Gastrocnemius medialis (tissue), 4 donors: ENCODE measurements around the gene SUGP2.

Source experiments
- CTCF ChIP-seq, 5 experiments: fragments of 450-650 bp in 3 of 5; fragments of 200-600 bp in 2 of 5; sonication (generic) in 2 of 5; IDR thresholded peaks in 4 of 5; conservative IDR thresholded peaks in 1 of 5; 1 replicate in 4 of 5; 2 replicates in 1 of 5; pipeline ENCODE4 v1.5.1; 2016 to 2019; ENCODE audit warnings: antibody characterized with exemption in 5 of 5, mild to moderate bottlenecking in 3 of 5, moderate library complexity in 3 of 5
- POLR2A ChIP-seq, 2 donors: fragments of 450-650 bp; IDR thresholded peaks; one replicate each; pipeline ENCODE4 v1.6.1; 2017; ENCODE audit warnings: antibody characterized with exemption in 2 of 2, mild to moderate bottlenecking in 2 of 2, moderate library complexity in 2 of 2

GRCh38 chr19:19025861-19026260 is 7.5 kb downstream of the SUGP2 start:
- no peak for TF ChIP-seq POLR2A (IDR thresholded peaks at IDR 0.05)
- no peak for TF ChIP-seq CTCF (IDR thresholded peaks at IDR 0.05 in 4 of 5, conservative IDR thresholded peaks at IDR 0.05 in 1 of 5)
